GM12878 (cell line): ENCODE measurements around the gene AGBL3. TPM values are rescaled to one million over a fixed set of nuclear protein-coding genes. Genes with fewer than 3 reads are reported as not detected.
A peak's percentile ranks its signal among the peaks of the same experiment; 100 is the strongest.

ENCODE experiments used
- CHD2 ChIP-seq: IDR thresholded peaks from 2 replicates; pipeline ENCODE4 v1.6.1; 2011; ENCODE audit warnings: low read depth, low read length, improper control_type of control experiment, borderline replicate concordance
- ETV6 ChIP-seq, 2 experiments: fragments of 450-650 bp in 1 of 2; IDR thresholded peaks in 1 of 2; conservative IDR thresholded peaks in 1 of 2; 2 replicates each; pipeline ENCODE4 v1.6.1; 2014; ENCODE audit warnings: antibody characterized with exemption in 1 of 2, borderline replicate concordance in 1 of 2, low read depth in 1 of 2, mild to moderate bottlenecking in 1 of 2, moderate library complexity in 1 of 2
- GATAD2B ChIP-seq: fragments of 450-650 bp; conservative IDR thresholded peaks from 2 replicates; pipeline ENCODE4 v1.6.1; 2017; ENCODE audit warnings: low read depth, mild to moderate bottlenecking, moderate library complexity
- KAT2A ChIP-seq: conservative IDR thresholded peaks from 2 replicates; pipeline ENCODE4 v1.6.1; 2011; ENCODE audit warnings: low read depth, low read length; ENCODE audit not compliant: control insufficient read depth
- KLF5 ChIP-seq: fragments of 450-650 bp; IDR thresholded peaks from 2 replicates; pipeline ENCODE4 v1.6.1; 2014; ENCODE audit warnings: mild to moderate bottlenecking; ENCODE audit not compliant: partially characterized antibody
- LARP7 ChIP-seq: fragments of 450-650 bp; IDR thresholded peaks from 2 replicates; pipeline ENCODE4 v1.6.1; 2017; ENCODE audit warnings: mild to moderate bottlenecking
- MEF2A ChIP-seq: IDR thresholded peaks from 2 replicates; pipeline ENCODE4 v1.6.1; 2011; ENCODE audit warnings: low read depth, mild to moderate bottlenecking, low read length, moderate library complexity; ENCODE audit not compliant: insufficient read depth
- MLLT1 ChIP-seq: fragments of 450-650 bp; IDR thresholded peaks from 2 replicates; pipeline ENCODE4 v1.6.1; 2016; ENCODE audit warnings: mild to moderate bottlenecking
- MTA2 ChIP-seq: fragments of 450-650 bp; IDR thresholded peaks from 2 replicates; pipeline ENCODE4 v1.6.1; 2016; ENCODE audit warnings: low read depth, mild to moderate bottlenecking, moderate library complexity
- NFIC ChIP-seq: IDR thresholded peaks from 2 replicates; pipeline ENCODE4 v1.6.1; 2012; ENCODE audit warnings: low read depth, mild to moderate bottlenecking, inconsistent platforms, low read length, moderate library complexity
- NR2F1 ChIP-seq: fragments of 450-650 bp; conservative IDR thresholded peaks from 2 replicates; pipeline ENCODE4 v1.6.1; 2017; ENCODE audit warnings: mild to moderate bottlenecking
- PML ChIP-seq: IDR thresholded peaks from 2 replicates; pipeline ENCODE4 v1.6.1; 2012; ENCODE audit warnings: low read length, inconsistent platforms
- RELB ChIP-seq: fragments of 450-650 bp; IDR thresholded peaks from 2 replicates; pipeline ENCODE4 v1.6.1; 2017; ENCODE audit warnings: low read depth, mild to moderate bottlenecking, moderate library complexity
- RUNX3 ChIP-seq: IDR thresholded peaks from 2 replicates; pipeline ENCODE4 v1.6.1; 2012; ENCODE audit warnings: low read length, inconsistent platforms
- SREBF1 ChIP-seq: IDR thresholded peaks from 2 replicates; pipeline ENCODE4 v1.6.1; 2012; ENCODE audit warnings: mild to moderate bottlenecking, low read length
- TAF1 ChIP-seq: IDR thresholded peaks from 2 replicates; pipeline ENCODE4 v1.6.1; 2011; ENCODE audit warnings: mild to moderate bottlenecking, low read depth, low read length, borderline replicate concordance
- USF1 ChIP-seq: IDR thresholded peaks from 2 replicates; pipeline ENCODE4 v1.6.1; 2011; ENCODE audit warnings: borderline replicate concordance, low read depth, mild to moderate bottlenecking, moderate library complexity, mixed read lengths, low read length; ENCODE audit not compliant: insufficient read depth; ENCODE audit errors: extremely low read length
- YY1 ChIP-seq: IDR thresholded peaks from 2 replicates; pipeline ENCODE4 v1.6.1; 2011; ENCODE audit warnings: low read depth, mild to moderate bottlenecking, low read length
- ZBTB33 ChIP-seq: fragments of 450-650 bp; IDR thresholded peaks from 2 replicates; pipeline ENCODE4 v1.6.1; 2017; ENCODE audit warnings: mild to moderate bottlenecking
- ZNF207 ChIP-seq: fragments of 450-650 bp; IDR thresholded peaks from 2 replicates; pipeline ENCODE4 v1.6.1; 2014; ENCODE audit warnings: antibody characterized with exemption, mild to moderate bottlenecking, borderline replicate concordance
- ZNF622 ChIP-seq: fragments of 450-650 bp; IDR thresholded peaks from 2 replicates; pipeline ENCODE4 v1.6.1; 2017; ENCODE audit warnings: mild to moderate bottlenecking, inconsistent platforms
- polyA plus RNA-seq, 11 experiments: library from polyadenylated mRNA; depleted of rRNA in 4 of 11; unstranded in 6 of 11; stranded (reverse) in 5 of 11; fragments of >200 nt; fragmentation: Nextera tagmentation in 4 of 11; fragmentation: Illumina TruSeq in 1 of 11; extraction: Ambion mirVana in 4 of 11; extraction: Trizol in 1 of 11; gene quantifications; 1 replicate in 1 of 11; 2 replicates in 10 of 11; pipeline versions ENCODE4 v1.2.1 to v1.2.3, GENCODE V29; 2011 to 2016; ENCODE audit warnings: inconsistent platforms in 2 of 11, missing spikeins in 2 of 11, low read depth in 1 of 11
- total RNA-seq, 4 experiments: library from RNA; depleted of rRNA in 3 of 4; stranded (reverse); fragments of >200 nt in 3 of 4; fragmentation: Illumina TruSeq in 1 of 4; extraction: Trizol in 1 of 4; gene quantifications; 2 replicates each; pipeline versions ENCODE4 v1.2.1 to v1.2.3, GENCODE V29; 2013 to 2021
- TF ChIP-seq, protein P1 (sequence below): IDR thresholded peaks from 2 replicates; pipeline ENCODE4 v1.6.1; 2012; ENCODE audit warnings: low read depth, low read length, improper control_type of control experiment

AGBL3 gene
- total and polyA plus RNA-seq, 10 of the 15 experiments (the other 5 are each of a cell fraction or from before 2014, with no cell fraction given), result 0.82 to 12.4 (median 3.7) TPM

- TF ChIP-seq ZBTB33 (0 out of 2 replicates have a peak, but pooled peaks have one; percentile 31), MEF2A (no peak), ETV6 (conservative IDR thresholded peaks at IDR 0.05 in 1 of 2, IDR thresholded peaks at IDR 0.05 in 1 of 2; ENCODE audit: borderline replicate concordance in 1 of 2, low read depth in 1 of 2) (peak in 1 of 2 experiments; percentile 4; a peak in 1 of 4 replicates), RELB (peak; percentile 79), NR2F1 (0 out of 2 replicates have a peak, but pooled peaks have one; percentile 58), TAF1 (peak; percentile 56), KAT2A (no peak), ZNF207 (peak; percentile 64; the same call in 1 of the 2 replicates), MLLT1 (peak; percentile 94), MTA2 (0 out of 2 replicates have a peak, but pooled peaks have one; percentile 21), SREBF1 (no peak), RUNX3 (peak; percentile 7), GATAD2B (peak; percentile 87), NFIC (no peak), KLF5 (no peak), ZNF622 (no peak), USF1 (no peak), LARP7 (peak; percentile 88; the same call in 1 of the 2 replicates), PML (peak; percentile 64; the same call in 1 of the 2 replicates), YY1 (peak; percentile 41; the same call in 1 of the 2 replicates), CHD2 (peak; percentile 99)
- TF ChIP-seq, protein P1, sequence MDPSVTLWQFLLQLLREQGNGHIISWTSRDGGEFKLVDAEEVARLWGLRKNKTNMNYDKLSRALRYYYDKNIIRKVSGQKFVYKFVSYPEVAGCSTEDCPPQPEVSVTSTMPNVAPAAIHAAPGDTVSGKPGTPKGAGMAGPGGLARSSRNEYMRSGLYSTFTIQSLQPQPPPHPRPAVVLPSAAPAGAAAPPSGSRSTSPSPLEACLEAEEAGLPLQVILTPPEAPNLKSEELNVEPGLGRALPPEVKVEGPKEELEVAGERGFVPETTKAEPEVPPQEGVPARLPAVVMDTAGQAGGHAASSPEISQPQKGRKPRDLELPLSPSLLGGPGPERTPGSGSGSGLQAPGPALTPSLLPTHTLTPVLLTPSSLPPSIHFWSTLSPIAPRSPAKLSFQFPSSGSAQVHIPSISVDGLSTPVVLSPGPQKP, result peak; percentile 16; the same call in 1 of the 2 replicates
Measured at GRCh38 chr7:134986363-134987251, at the start of gene AGBL3 (continued).
